DOHH2 (cell line): ENCODE data around the gene FAM83C.

Source experiments
- CTCF ChIP-seq: fragments of 200-600 bp; sonication (generic); IDR thresholded peaks from one replicate; pipeline ENCODE4 v1.5.1; 2014; ENCODE audit warnings: antibody characterized with exemption, mild to moderate bottlenecking, low read depth, low read length; ENCODE audit not compliant: poor library complexity, severe bottlenecking
- EZH2phosphoT487 ChIP-seq: fragments of 200-600 bp; sonication (generic); IDR thresholded peaks from 2 replicates; pipeline ENCODE4 v1.6.1; 2017; ENCODE audit warnings: borderline replicate concordance, mild to moderate bottlenecking, antibody characterized with exemption, low read length, moderate library complexity, mixed read lengths

- TF ChIP-seq CTCF = no peak
- TF ChIP-seq EZH2phosphoT487 = no peak
Measured at GRCh38 chr20:35316086-35316485, 23.9 kb upstream of the FAM83C start.
